GM23338 (cell line): ENCODE measurements around the gene KYNU. TPM values are rescaled to one million over a fixed set of nuclear protein-coding genes. Genes with fewer than 3 reads are reported as not detected.
A peak's percentile ranks its signal among the peaks of the same experiment; 100 is the strongest.

Experiments used
- ATAC-seq: fragments of 200-7000 bp; cut with Tn5 transposase; 3 replicates; pipeline ENCODE4 v1.9.1; 2020
- DNase-seq: peaks from one replicate; pipeline ENCODE4 v3.0.0-alpha.2; 2015; ENCODE audit warnings: low spot score
- H2AFZ ChIP-seq: fragments of 200-600 bp; sonication (generic); 2 replicates; pipeline ENCODE4 v1.8.0; 2016; ENCODE audit warnings: antibody characterized with exemption, mild to moderate bottlenecking, moderate library complexity
- H3F3A ChIP-seq: fragments of 200-600 bp; sonication (generic); replicated peaks from 2 replicates; pipeline ENCODE4 v1.8.0; 2017; ENCODE audit warnings: antibody characterized with exemption, mixed run types, low read depth
- H3K27ac ChIP-seq: fragments of 200-600 bp; sonication (generic); 2 replicates; pipeline ENCODE4 v1.6.1; 2016; ENCODE audit warnings: low read depth
- H3K27me3 ChIP-seq: fragments of 200-600 bp; sonication (generic); 2 replicates; pipeline ENCODE4 v1.8.0; 2016; ENCODE audit warnings: mild to moderate bottlenecking, mixed run types, moderate library complexity; ENCODE audit not compliant: insufficient read depth
- H3K36me3 ChIP-seq: fragments of 200-600 bp; sonication (generic); 2 replicates; pipeline ENCODE4 v1.8.0; 2016; ENCODE audit warnings: mild to moderate bottlenecking; ENCODE audit not compliant: insufficient read depth
- H3K4me1 ChIP-seq: fragments of 200-600 bp; sonication (generic); 2 replicates; pipeline ENCODE4 v1.8.0; 2016; ENCODE audit warnings: mild to moderate bottlenecking, moderate library complexity; ENCODE audit not compliant: insufficient read depth
- H3K4me2 ChIP-seq: fragments of 200-600 bp; sonication (generic); 2 replicates; pipeline ENCODE4 v1.7.1; 2017; ENCODE audit warnings: mixed run types
- H3K4me3 ChIP-seq: fragments of 200-600 bp; sonication (generic); 2 replicates; pipeline ENCODE4 v1.6.1; 2016; ENCODE audit warnings: mixed run types
- H3K79me2 ChIP-seq: fragments of 200-600 bp; sonication (generic); replicated peaks from 2 replicates; pipeline ENCODE4 v1.8.0; 2017; ENCODE audit warnings: mild to moderate bottlenecking; ENCODE audit not compliant: insufficient read depth
- H3K9me2 ChIP-seq: fragments of 200-600 bp; sonication (generic); 2 replicates; pipeline ENCODE4 v1.8.0; 2017; ENCODE audit not compliant: insufficient read depth
- H4K20me1 ChIP-seq: fragments of 200-600 bp; sonication (generic); replicated peaks from 2 replicates; pipeline ENCODE4 v1.8.0; 2017; ENCODE audit warnings: mild to moderate bottlenecking; ENCODE audit not compliant: insufficient read depth
- H3K27ac Mint-ChIP-seq: 2 replicates; pipeline ENCODE4 v1.8.0; 2020; ENCODE audit warnings: inconsistent platforms, mild to moderate bottlenecking, moderate library complexity, mixed read lengths
- H3K27me3 Mint-ChIP-seq: 3 replicates; pipeline ENCODE4 v1.8.0; 2022; ENCODE audit warnings: low read depth, mild to moderate bottlenecking, moderate library complexity, mixed read lengths, inconsistent platforms; ENCODE audit not compliant: insufficient read depth, poor library complexity
- H3K36me3 Mint-ChIP-seq: 3 replicates; pipeline ENCODE4 v1.8.0; 2021; ENCODE audit warnings: low read depth, mild to moderate bottlenecking, inconsistent platforms, moderate library complexity, mixed read lengths
- H3K4me1 Mint-ChIP-seq: 3 replicates; pipeline ENCODE4 v1.8.0; 2020; ENCODE audit warnings: mild to moderate bottlenecking, inconsistent platforms, mixed read lengths
- H3K4me3 Mint-ChIP-seq: 3 replicates; pipeline ENCODE4 v1.8.0; 2021; ENCODE audit warnings: moderate library complexity, mild to moderate bottlenecking, inconsistent platforms, mixed read lengths
- H3K9me3 Mint-ChIP-seq: 3 replicates; pipeline ENCODE4 v1.8.0; 2020; ENCODE audit warnings: moderate library complexity, mild to moderate bottlenecking, inconsistent platforms, mixed read lengths
- CREB1 ChIP-seq: fragments of 250-450 bp; sonication (Bioruptor Pico); IDR thresholded peaks from 2 replicates; pipeline ENCODE4 v1.5.0; 2020; ENCODE audit warnings: low read depth, mild to moderate bottlenecking, moderate library complexity
- CTCF ChIP-seq, 2 experiments: fragments of 200-600 bp in 1 of 2; sonication (generic) in 1 of 2; conservative IDR thresholded peaks; 2 replicates each; pipeline versions ENCODE4 v1.5.1 to v1.6.1; 2016 to 2017; ENCODE audit warnings: antibody characterized with exemption in 2 of 2, low read depth in 2 of 2, mild to moderate bottlenecking in 2 of 2, moderate library complexity in 1 of 2
- ETS1 ChIP-seq: IDR thresholded peaks from 2 replicates; pipeline ENCODE4 v1.6.1; 2016; ENCODE audit warnings: antibody characterized with exemption
- EZH2 ChIP-seq: fragments of 200-600 bp; sonication (generic); IDR thresholded peaks from one replicate; pipeline ENCODE4 v1.8.0; 2017; ENCODE audit warnings: antibody characterized with exemption, mild to moderate bottlenecking, low read depth; ENCODE audit not compliant: unreplicated experiment
- EZH2phosphoT487 ChIP-seq: fragments of 200-600 bp; sonication (generic); IDR thresholded peaks from one replicate; pipeline ENCODE4 v1.8.1; 2018; ENCODE audit warnings: antibody characterized with exemption; ENCODE audit not compliant: unreplicated experiment
- JUNB ChIP-seq: IDR thresholded peaks from one replicate; pipeline ENCODE4 v1.6.1; 2016; ENCODE audit warnings: antibody characterized with exemption; ENCODE audit not compliant: unreplicated experiment
- NANOG ChIP-seq: IDR thresholded peaks from 2 replicates; pipeline ENCODE4 v1.6.1; 2016; ENCODE audit warnings: antibody characterized with exemption, borderline replicate concordance
- POLR2AphosphoS5 ChIP-seq: IDR thresholded peaks from 2 replicates; pipeline ENCODE4 v1.6.1; 2016; ENCODE audit warnings: antibody characterized with exemption, low read depth
- REST ChIP-seq: IDR thresholded peaks from one replicate; pipeline ENCODE4 v1.6.1; 2018; ENCODE audit warnings: antibody characterized with exemption; ENCODE audit not compliant: unreplicated experiment
- STAT1 ChIP-seq: IDR thresholded peaks from one replicate; pipeline ENCODE4 v1.6.1; 2016; ENCODE audit warnings: antibody characterized with exemption; ENCODE audit not compliant: unreplicated experiment
- ZNF114 ChIP-seq: fragments of 250-450 bp; sonication (Bioruptor Pico); IDR thresholded peaks from 2 replicates; pipeline ENCODE4 v1.5.0; 2020; ENCODE audit warnings: mild to moderate bottlenecking, moderate library complexity
- ZNF331 ChIP-seq: fragments of 250-450 bp; sonication (Bioruptor Pico); IDR thresholded peaks from 2 replicates; pipeline ENCODE4 v1.5.0; 2020; ENCODE audit warnings: low read depth, mild to moderate bottlenecking, moderate library complexity
- ZNF462 ChIP-seq: fragments of 250-450 bp; sonication (Bioruptor Pico); IDR thresholded peaks from 2 replicates; pipeline ENCODE4 v1.5.0; 2020; ENCODE audit warnings: mild to moderate bottlenecking, moderate library complexity
- polyA plus RNA-seq: library from polyadenylated mRNA; unstranded; fragments of >200 nt; fragmentation: Nextera tagmentation; extraction: Ambion mirVana; gene quantifications from 2 replicates; pipeline ENCODE4 v1.2.1, GENCODE V29; 2016
- total RNA-seq: library from RNA; depleted of rRNA; stranded (reverse); fragments of >200 nt; shearing (Covaris generic); gene quantifications from 2 replicates; pipeline ENCODE4 v1.2.3, GENCODE V29; 2014

The KYNU gene
- total and polyA plus RNA-seq, 2 experiments from 2014 or later: 0.03 to 0.21 TPM

- Histone ChIP-seq H3K36me3 (no peaks in the 10 kb centered on the region), H3K4me2 (no peak overlapping the region), H3K9me2 (no peaks in the 10 kb centered on the region), H3K79me2 (no peaks in the 10 kb centered on the region), H3F3A (no peaks in the 10 kb centered on the region), H3K27ac (no peak overlapping the region), H3K27me3 (no peaks in the 10 kb centered on the region), H4K20me1 (no peaks in the 10 kb centered on the region), H2AFZ (0 out of 2 replicates have a peak overlapping the region, but pooled peaks have one; percentile 43), H3K4me3 (no peak overlapping the region), H3K4me1 (no peaks in the 10 kb centered on the region)
- H3K27ac Mint-ChIP-seq: no peak overlapping the region
- no peak overlapping the region for H3K4me3 Mint-ChIP-seq
- peaks cover 6% of the 10 kb centered on the region; the same call in 1 of the 3 replicates for H3K9me3 Mint-ChIP-seq
- peaks cover 4% of the 10 kb centered on the region for H3K27me3 Mint-ChIP-seq
- DNase-seq (no peak), ATAC-seq (no peak)
- peaks cover 4% of the 10 kb centered on the region; the same call in 2 of the 3 replicates for H3K36me3 Mint-ChIP-seq
- no peak for TF ChIP-seq ZNF114 (CRISPR knock-in tag)
- TF ChIP-seq POLR2AphosphoS5: no peak
- no peak for TF ChIP-seq STAT1
- no peak for TF ChIP-seq JUNB
- TF ChIP-seq NANOG: no peak
- no peak for TF ChIP-seq CREB1
- no peak for TF ChIP-seq ZNF331 (CRISPR knock-in tag)
- TF ChIP-seq ZNF462: no peak
- TF ChIP-seq CTCF (conservative IDR thresholded peaks at IDR 0.05; ENCODE audit: low read depth in 2 of 2): no peak
- no peak for TF ChIP-seq EZH2
- no peak for TF ChIP-seq EZH2phosphoT487
- TF ChIP-seq ETS1: no peak
- no peak for TF ChIP-seq REST
- peaks cover 4% of the 10 kb centered on the region; the same call in 2 of the 3 replicates for H3K4me1 Mint-ChIP-seq
Observed at GRCh38 chr2:142867136-142867535, 10.3 kb upstream of the KYNU start.
